SK-N-SH treated with all-trans-retinoic acid at 6 μM for 48 hours (cell line): ENCODE data around the gene LRRC4C.

ENCODE experiments used
- BACH2 ChIP-seq: fragments of 250-450 bp; sonication (Bioruptor Pico); IDR thresholded peaks from 2 replicates; pipeline ENCODE4 v1.9.0; 2021; ENCODE audit warnings: mild to moderate bottlenecking, borderline replicate concordance
- CSDC2 ChIP-seq: fragments of 250-450 bp; sonication (Bioruptor Pico); IDR thresholded peaks from 2 replicates; pipeline ENCODE4 v1.5.0; 2020; ENCODE audit warnings: mild to moderate bottlenecking, moderate library complexity
- GLIS3 ChIP-seq: fragments of 250-450 bp; sonication (Bioruptor Pico); IDR thresholded peaks from 2 replicates; pipeline ENCODE4 v1.5.0; 2020; ENCODE audit warnings: mild to moderate bottlenecking, moderate library complexity
- TCF4 ChIP-seq: fragments of 250-450 bp; sonication (Bioruptor Pico); IDR thresholded peaks from 2 replicates; pipeline ENCODE4 v1.8.0; 2021; ENCODE audit warnings: mild to moderate bottlenecking, moderate library complexity, borderline replicate concordance
- ZFP3 ChIP-seq: fragments of 250-450 bp; sonication (Bioruptor Pico); IDR thresholded peaks from 2 replicates; pipeline ENCODE4 v1.5.0; 2020; ENCODE audit warnings: mild to moderate bottlenecking, moderate library complexity
- ZNF70 ChIP-seq: fragments of 450-650 bp; formaldehyde crosslinking; IDR thresholded peaks from 2 replicates; pipeline ENCODE4 v1.5.0; 2020; ENCODE audit warnings: mild to moderate bottlenecking, moderate library complexity
- TF ChIP-seq, protein P1 (sequence below): fragments of 250-450 bp; sonication (Bioruptor Pico); IDR thresholded peaks from 2 replicates; pipeline ENCODE4 v1.5.1; 2020; ENCODE audit warnings: low read depth, mild to moderate bottlenecking, moderate library complexity
- TF ChIP-seq, protein P2 (sequence below): fragments of 250-450 bp; sonication (Bioruptor Pico); IDR thresholded peaks from 2 replicates; pipeline ENCODE4 v1.8.0; 2020; ENCODE audit warnings: mild to moderate bottlenecking, moderate library complexity, borderline replicate concordance
- TF ChIP-seq, protein P3 (sequence below): fragments of 250-450 bp; sonication (Bioruptor Pico); IDR thresholded peaks from 2 replicates; pipeline ENCODE4 v1.5.0; 2020; ENCODE audit warnings: mild to moderate bottlenecking, moderate library complexity

DNA sequence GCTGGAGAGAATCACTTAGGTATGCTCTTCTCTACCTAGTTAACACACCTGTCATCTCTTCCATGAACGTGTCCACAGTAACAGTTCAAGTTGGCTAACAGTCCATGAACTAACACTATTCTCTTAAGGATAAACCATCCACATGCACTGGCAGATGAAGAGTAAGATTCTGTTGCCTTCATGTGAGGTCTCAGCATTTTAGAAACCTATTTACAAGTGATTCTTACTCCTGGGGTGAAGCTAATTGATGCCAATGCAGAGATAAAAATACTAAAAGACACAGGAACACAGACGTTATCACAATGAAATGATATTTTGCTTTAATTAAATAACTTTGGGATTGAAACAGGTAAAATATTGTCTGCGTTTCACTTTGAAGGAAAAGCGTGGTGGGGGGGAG, 1.3 kb downstream of the LRRC4C start:
- TF ChIP-seq, protein P1, sequence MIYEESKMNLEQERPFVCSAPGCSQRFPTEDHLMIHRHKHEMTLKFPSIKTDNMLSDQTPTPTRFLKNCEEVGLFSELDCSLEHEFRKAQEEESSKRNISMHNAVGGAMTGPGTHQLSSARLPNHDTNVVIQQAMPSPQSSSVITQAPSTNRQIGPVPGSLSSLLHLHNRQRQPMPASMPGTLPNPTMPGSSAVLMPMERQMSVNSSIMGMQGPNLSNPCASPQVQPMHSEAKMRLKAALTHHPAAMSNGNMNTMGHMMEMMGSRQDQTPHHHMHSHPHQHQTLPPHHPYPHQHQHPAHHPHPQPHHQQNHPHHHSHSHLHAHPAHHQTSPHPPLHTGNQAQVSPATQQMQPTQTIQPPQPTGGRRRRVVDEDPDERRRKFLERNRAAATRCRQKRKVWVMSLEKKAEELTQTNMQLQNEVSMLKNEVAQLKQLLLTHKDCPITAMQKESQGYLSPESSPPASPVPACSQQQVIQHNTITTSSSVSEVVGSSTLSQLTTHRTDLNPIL (CRISPR knock-in tag) = no peak
- TF ChIP-seq ZNF70 (CRISPR knock-in tag) (no peak), GLIS3 (no peak), CSDC2 (CRISPR knock-in tag) (no peak), ZFP3 (CRISPR knock-in tag) (no peak), BACH2 (CRISPR knock-in tag) (no peak), TCF4 (CRISPR knock-in tag) (no peak)
- TF ChIP-seq, protein P2, sequence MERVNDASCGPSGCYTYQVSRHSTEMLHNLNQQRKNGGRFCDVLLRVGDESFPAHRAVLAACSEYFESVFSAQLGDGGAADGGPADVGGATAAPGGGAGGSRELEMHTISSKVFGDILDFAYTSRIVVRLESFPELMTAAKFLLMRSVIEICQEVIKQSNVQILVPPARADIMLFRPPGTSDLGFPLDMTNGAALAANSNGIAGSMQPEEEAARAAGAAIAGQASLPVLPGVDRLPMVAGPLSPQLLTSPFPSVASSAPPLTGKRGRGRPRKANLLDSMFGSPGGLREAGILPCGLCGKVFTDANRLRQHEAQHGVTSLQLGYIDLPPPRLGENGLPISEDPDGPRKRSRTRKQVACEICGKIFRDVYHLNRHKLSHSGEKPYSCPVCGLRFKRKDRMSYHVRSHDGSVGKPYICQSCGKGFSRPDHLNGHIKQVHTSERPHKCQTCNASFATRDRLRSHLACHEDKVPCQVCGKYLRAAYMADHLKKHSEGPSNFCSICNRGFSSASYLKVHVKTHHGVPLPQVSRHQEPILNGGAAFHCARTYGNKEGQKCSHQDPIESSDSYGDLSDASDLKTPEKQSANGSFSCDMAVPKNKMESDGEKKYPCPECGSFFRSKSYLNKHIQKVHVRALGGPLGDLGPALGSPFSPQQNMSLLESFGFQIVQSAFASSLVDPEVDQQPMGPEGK (CRISPR knock-in tag) = no peak
- TF ChIP-seq, protein P3, sequence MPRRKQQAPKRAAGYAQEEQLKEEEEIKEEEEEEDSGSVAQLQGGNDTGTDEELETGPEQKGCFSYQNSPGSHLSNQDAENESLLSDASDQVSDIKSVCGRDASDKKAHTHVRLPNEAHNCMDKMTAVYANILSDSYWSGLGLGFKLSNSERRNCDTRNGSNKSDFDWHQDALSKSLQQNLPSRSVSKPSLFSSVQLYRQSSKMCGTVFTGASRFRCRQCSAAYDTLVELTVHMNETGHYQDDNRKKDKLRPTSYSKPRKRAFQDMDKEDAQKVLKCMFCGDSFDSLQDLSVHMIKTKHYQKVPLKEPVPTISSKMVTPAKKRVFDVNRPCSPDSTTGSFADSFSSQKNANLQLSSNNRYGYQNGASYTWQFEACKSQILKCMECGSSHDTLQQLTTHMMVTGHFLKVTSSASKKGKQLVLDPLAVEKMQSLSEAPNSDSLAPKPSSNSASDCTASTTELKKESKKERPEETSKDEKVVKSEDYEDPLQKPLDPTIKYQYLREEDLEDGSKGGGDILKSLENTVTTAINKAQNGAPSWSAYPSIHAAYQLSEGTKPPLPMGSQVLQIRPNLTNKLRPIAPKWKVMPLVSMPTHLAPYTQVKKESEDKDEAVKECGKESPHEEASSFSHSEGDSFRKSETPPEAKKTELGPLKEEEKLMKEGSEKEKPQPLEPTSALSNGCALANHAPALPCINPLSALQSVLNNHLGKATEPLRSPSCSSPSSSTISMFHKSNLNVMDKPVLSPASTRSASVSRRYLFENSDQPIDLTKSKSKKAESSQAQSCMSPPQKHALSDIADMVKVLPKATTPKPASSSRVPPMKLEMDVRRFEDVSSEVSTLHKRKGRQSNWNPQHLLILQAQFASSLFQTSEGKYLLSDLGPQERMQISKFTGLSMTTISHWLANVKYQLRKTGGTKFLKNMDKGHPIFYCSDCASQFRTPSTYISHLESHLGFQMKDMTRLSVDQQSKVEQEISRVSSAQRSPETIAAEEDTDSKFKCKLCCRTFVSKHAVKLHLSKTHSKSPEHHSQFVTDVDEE (CRISPR knock-in tag) = no peak
